Tibial nerve (tissue), 4 donors: ENCODE results near the gene PRRT1B. TPM values are rescaled to one million over a fixed set of nuclear protein-coding genes. Genes with fewer than 3 reads are reported as not detected.

Experiments used
- DNase-seq, 2 donors: peaks; one replicate each; pipeline ENCODE4 v3.0.0-alpha.2; 2019; ENCODE audit warnings: low spot score in 2 of 2
- H3K27ac ChIP-seq, 4 donors: fragments of 200-600 bp; sonication (generic) in 3 of 4; one replicate each; pipeline ENCODE4 v1.5.1; 2017 to 2019; ENCODE audit warnings: mild to moderate bottlenecking in 1 of 4
- H3K27me3 ChIP-seq, 2 donors: fragments of 200-600 bp; sonication (generic) in 1 of 2; one replicate each; pipeline versions ENCODE4 v1.5.1 to v1.6.0; 2017 to 2019
- H3K36me3 ChIP-seq, 3 donors: fragments of 200-600 bp; sonication (generic); one replicate each; pipeline ENCODE4 v1.5.1; 2018 to 2019
- H3K4me1 ChIP-seq, 4 donors: fragments of 200-600 bp; sonication (generic) in 3 of 4; one replicate each; pipeline ENCODE4 v1.5.1; 2017 to 2019
- H3K4me3 ChIP-seq, 4 donors: fragments of 200-600 bp; sonication (generic) in 3 of 4; one replicate each; pipeline ENCODE4 v1.5.1; 2017 to 2019; ENCODE audit warnings: mild to moderate bottlenecking in 1 of 4, moderate library complexity in 1 of 4
- H3K9me3 ChIP-seq, 4 donors: fragments of 200-600 bp; sonication (generic) in 3 of 4; one replicate each; pipeline ENCODE4 v1.5.1; 2017 to 2019
- EP300 ChIP-seq, 2 donors: sonication (generic); formaldehyde crosslinking; IDR thresholded peaks; one replicate each; pipeline ENCODE4 v1.6.1; 2017; ENCODE audit warnings: antibody characterized with exemption in 2 of 2, mild to moderate bottlenecking in 1 of 2
- POLR2A ChIP-seq, 2 donors: fragments of 450-650 bp; IDR thresholded peaks; one replicate each; pipeline ENCODE4 v1.6.1; 2017; ENCODE audit warnings: antibody characterized with exemption in 2 of 2, mild to moderate bottlenecking in 2 of 2, moderate library complexity in 2 of 2
- WGBS, 2 donors: methylation state at CpG; one replicate each; pipeline ENCODE4 v1.1.5; 2018; 5-methylcytosine and 5-hydroxymethylcytosine counted together
- total RNA-seq, 4 donors: library from RNA; depleted of rRNA; stranded (reverse); fragments of >200 nt; gene quantifications; one replicate each; pipeline ENCODE4 v1.1.0, GENCODE V29; 2016
- TF ChIP-seq, protein P1 (sequence below), 5 experiments: fragments of 200-600 bp in 3 of 5; fragments of 450-650 bp in 2 of 5; sonication (generic) in 3 of 5; IDR thresholded peaks; one replicate each; pipeline ENCODE4 v1.5.1; 2016 to 2019; ENCODE audit warnings: antibody characterized with exemption in 5 of 5, mild to moderate bottlenecking in 3 of 5, moderate library complexity in 2 of 5

Gene PRRT1B
- total RNA-seq, 4 donors from 2014 or later: not detected

DNA sequence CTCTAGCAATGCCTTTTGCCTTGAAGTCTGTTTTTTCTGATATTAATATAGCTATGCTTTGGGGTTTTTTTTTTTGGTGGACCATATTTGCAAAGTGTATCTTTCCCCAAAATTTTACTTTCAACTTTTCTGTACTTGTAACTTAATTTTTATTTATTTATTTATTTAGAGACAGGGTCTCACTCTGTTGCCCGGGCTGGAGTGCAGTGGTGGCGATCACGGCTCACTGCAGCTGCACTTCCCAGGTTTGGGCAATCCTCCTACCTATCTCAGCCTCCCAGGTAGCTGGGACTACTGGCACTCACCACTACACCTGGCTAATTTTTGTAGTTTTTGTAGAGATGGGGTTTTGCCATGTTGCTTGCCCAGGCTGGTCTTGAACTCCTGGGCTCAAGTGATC is 20.8 kb downstream of the PRRT1B start:
- H3K27me3 ChIP-seq: no peaks in the 10 kb centered on the region
- no peaks in the 10 kb centered on the region for H3K4me1 ChIP-seq
- H3K36me3 ChIP-seq: peaks cover 0 to 34% (median 0%) of the 10 kb centered on the region in 3 donors
- H3K9me3 ChIP-seq: peaks cover 0 to 26% (median 2%) of the 10 kb centered on the region in 4 donors
- no peak overlapping the region for H3K27ac ChIP-seq
- TF ChIP-seq EP300 (IDR thresholded peaks at IDR 0.05) (no peak), POLR2A (IDR thresholded peaks at IDR 0.05) (no peak)
- TF ChIP-seq, protein P1, sequence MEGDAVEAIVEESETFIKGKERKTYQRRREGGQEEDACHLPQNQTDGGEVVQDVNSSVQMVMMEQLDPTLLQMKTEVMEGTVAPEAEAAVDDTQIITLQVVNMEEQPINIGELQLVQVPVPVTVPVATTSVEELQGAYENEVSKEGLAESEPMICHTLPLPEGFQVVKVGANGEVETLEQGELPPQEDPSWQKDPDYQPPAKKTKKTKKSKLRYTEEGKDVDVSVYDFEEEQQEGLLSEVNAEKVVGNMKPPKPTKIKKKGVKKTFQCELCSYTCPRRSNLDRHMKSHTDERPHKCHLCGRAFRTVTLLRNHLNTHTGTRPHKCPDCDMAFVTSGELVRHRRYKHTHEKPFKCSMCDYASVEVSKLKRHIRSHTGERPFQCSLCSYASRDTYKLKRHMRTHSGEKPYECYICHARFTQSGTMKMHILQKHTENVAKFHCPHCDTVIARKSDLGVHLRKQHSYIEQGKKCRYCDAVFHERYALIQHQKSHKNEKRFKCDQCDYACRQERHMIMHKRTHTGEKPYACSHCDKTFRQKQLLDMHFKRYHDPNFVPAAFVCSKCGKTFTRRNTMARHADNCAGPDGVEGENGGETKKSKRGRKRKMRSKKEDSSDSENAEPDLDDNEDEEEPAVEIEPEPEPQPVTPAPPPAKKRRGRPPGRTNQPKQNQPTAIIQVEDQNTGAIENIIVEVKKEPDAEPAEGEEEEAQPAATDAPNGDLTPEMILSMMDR (IDR thresholded peaks at IDR 0.05): no peak
- DNase-seq: no peak
- 93 to 94% methylated on average over 3 of the region's 3 CpGs for WGBS, 2 donors
- H3K4me3 ChIP-seq: no peak overlapping the region

DNA sequence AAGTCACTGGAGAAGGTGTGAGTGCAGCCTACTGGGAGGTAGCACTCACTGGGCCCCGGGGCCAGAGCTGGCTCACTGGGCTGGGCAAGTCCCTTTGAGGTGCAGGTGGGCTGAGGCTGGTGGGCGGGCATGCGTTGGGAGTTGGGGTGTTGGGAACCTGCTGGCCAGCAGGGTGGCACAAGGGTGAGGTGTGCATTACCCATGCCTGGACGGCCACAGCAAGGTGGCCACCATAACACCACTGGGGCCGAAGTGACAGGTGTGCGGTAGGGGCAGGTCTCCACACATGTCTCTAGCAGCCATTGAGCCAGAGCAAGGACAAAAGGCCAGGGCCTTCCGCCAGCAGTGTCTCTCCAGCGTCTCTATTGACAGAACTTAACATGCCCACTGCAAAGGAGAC is 22.6 kb downstream of the PRRT1B start:
- no peaks in the 10 kb centered on the region for H3K27me3 ChIP-seq
- no peaks in the 10 kb centered on the region for H3K4me1 ChIP-seq
- 93 to 95% methylated on average over 8 of the region's 8 CpGs for WGBS, 2 donors
- TF ChIP-seq EP300 (IDR thresholded peaks at IDR 0.05): no peak
- TF ChIP-seq POLR2A (IDR thresholded peaks at IDR 0.05): no peak
- TF ChIP-seq, protein P1 (IDR thresholded peaks at IDR 0.05): no peak
- H3K27ac ChIP-seq: no peak overlapping the region
- peaks cover 0 to 10% (median 2%) of the 10 kb centered on the region in 4 donors for H3K9me3 ChIP-seq
- DNase-seq: no peak
- H3K36me3 ChIP-seq: peaks cover 0 to 51% (median 0%) of the 10 kb centered on the region in 3 donors
- H3K4me3 ChIP-seq: no peak overlapping the region

DNA sequence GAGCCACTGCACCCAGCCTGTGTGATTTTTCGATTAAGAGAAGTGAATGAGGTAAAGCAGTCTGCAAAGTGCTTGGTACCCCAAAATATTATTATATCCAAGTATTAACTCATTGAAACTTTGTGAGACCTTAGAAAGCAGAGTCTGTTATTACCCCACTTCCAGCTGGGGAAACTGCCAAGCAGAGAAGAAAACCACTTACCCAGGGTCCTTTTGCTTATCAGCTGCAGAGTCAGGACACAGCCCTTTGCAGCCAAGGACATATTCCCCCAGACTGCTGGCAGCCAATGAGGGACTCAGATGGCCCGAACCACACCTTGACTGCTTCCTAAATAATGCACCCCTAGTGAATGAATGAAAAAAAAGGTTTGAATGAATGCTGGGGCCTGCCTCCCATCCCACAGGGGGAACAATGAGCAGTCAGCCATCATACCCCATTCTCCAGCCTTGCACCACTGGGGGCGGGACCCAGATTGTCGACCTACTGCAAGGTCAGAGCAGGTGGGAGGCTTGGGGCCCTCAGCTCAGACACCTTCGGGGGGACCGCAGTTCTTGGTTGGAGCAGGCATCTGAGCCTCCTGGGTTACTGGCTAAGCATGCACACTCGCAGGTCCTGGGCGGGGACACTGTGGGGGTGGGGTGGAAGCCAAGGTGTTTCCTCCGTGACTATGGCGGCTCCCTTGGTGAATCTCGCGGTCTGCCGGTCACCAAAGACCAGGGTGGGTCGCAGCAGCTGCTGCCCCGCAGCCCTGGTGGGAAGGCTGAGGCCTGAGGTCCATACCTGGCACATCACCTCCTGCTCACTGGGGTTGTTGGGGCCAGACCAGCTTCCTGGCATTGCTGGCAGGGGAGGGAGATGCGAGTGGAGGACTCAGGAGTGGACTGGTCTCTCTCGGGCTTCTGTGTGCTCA is 29.7 kb downstream of the PRRT1B start:
- TF ChIP-seq EP300 (IDR thresholded peaks at IDR 0.05) (no peak), POLR2A (IDR thresholded peaks at IDR 0.05) (no peak)
- TF ChIP-seq, protein P1 (IDR thresholded peaks at IDR 0.05): no peak
- no peak for DNase-seq
- Histone ChIP-seq H3K27me3 (no peaks in the 10 kb centered on the region), H3K4me1 (no peaks in the 10 kb centered on the region), H3K9me3 (no peaks in the 10 kb centered on the region), H3K4me3 (no peak overlapping the region), H3K36me3 (peaks cover under 1 to 93% (median 5%) of the 10 kb centered on the region in 3 donors), H3K27ac (no peak overlapping the region)
- WGBS, 2 donors: 91 to 95% methylated on average over 15 to 16 of the region's 17 CpGs

DNA sequence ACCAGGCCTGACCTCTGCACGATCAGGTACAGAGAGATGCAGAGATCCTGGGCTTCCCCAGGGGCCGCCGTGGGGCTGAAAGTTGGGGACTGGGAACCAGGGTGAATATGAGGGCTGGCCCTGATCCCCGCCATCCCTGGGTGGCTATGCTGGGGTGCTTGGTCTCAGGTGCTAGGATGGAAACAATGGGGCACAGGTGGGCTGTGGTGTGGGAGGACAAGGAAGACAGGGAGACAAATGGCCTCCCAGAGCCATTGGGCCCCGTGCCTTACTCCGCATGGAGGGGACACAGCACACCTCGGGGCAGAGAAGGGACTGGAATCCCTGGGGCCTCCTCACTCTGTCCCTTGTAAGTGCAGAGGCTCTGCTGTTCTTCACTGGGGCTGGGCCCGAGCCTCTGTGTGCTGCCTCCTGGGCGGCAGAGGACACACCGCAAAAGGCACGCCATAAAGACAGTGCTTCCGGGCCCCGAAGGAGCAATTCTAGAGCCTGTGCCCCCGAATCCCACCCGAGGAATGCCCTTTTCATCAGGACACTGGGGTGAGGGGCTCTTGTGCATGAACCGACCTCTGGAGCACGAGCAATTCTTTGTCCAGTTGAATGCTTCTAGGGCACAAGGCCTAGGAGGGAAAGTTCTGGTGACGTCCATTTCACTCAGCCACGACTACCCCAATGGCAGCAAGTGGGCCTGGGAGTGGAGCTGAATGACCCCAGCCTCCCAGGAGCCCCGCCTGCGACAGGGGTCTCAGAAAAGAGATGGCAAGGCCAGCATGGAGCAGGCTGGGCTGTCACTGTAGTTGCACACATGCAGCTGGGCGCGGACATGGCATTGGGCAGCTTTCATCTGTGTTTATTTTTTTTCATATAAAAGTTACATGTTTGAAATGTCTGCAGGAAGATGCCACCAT is 30.9 kb downstream of the PRRT1B start:
- H3K9me3 ChIP-seq: no peaks in the 10 kb centered on the region
- H3K4me3 ChIP-seq: no peak overlapping the region
- TF ChIP-seq, protein P1 (IDR thresholded peaks at IDR 0.05): no peak
- TF ChIP-seq POLR2A (IDR thresholded peaks at IDR 0.05) (no peak), EP300 (IDR thresholded peaks at IDR 0.05) (no peak)
- DNase-seq: no peak
- 89 to 94% methylated on average over 19 to 20 of the region's 23 CpGs for WGBS, 2 donors
- H3K27me3 ChIP-seq: no peaks in the 10 kb centered on the region
- no peaks in the 10 kb centered on the region for H3K4me1 ChIP-seq
- no peak overlapping the region for H3K27ac ChIP-seq
- H3K36me3 ChIP-seq: peaks cover 4 to 94% (median 11%) of the 10 kb centered on the region in 3 donors
